Keratinocyte (primary cell): Measurements from ENCODE around the gene DPH7. TPM values are rescaled to one million over a fixed set of nuclear protein-coding genes. Genes with fewer than 3 reads are reported as not detected.
"Not testable (repeated sequence)": the region's sequence is repeated elsewhere in the genome, so short reads cannot be mapped to it uniquely, and the experiment has no call there.

Experiments
- DNase-seq: peaks from one replicate; pipeline ENCODE4 v3.0.0-alpha.2; 2011; ENCODE audit warnings: low read depth, missing footprints, low spot score
- FAIRE-seq: peaks from 2 replicates; lab custom pipeline; 2011; peaks lifted over from hg19 to GRCh38; lab: Jason Lieb, UNC
- H2AFZ ChIP-seq: 2 replicates; pipeline ENCODE4 v1.6.0; 2012; ENCODE audit warnings: low read length, control low read depth, inconsistent platforms; ENCODE audit not compliant: control insufficient read depth
- H3K27ac ChIP-seq: 2 replicates; pipeline ENCODE4 v1.5.1; 2011; ENCODE audit warnings: low read length; ENCODE audit not compliant: control insufficient read depth, insufficient read depth
- H3K27me3 ChIP-seq: 3 replicates; pipeline ENCODE4 v1.6.0; 2011; ENCODE audit warnings: low read length; ENCODE audit not compliant: control insufficient read depth, insufficient read depth; ENCODE audit errors: extremely low read depth
- H3K36me3 ChIP-seq, 2 experiments: 2 replicates in 1 of 2; 3 replicates in 1 of 2; pipeline ENCODE4 v1.5.1; 2011; ENCODE audit warnings: low read length in 2 of 2, mild to moderate bottlenecking in 1 of 2; ENCODE audit not compliant: control insufficient read depth in 2 of 2, insufficient read depth in 2 of 2; ENCODE audit errors: extremely low read depth in 1 of 2
- H3K4me1 ChIP-seq: 3 replicates; pipeline ENCODE4 v1.5.1; 2011; ENCODE audit warnings: low read length; ENCODE audit not compliant: control insufficient read depth, insufficient read depth; ENCODE audit errors: extremely low read depth
- H3K4me2 ChIP-seq: 3 replicates; pipeline ENCODE4 v1.6.0; 2011; ENCODE audit warnings: low read depth, low read length; ENCODE audit not compliant: control insufficient read depth, insufficient read depth; ENCODE audit errors: extremely low read depth
- H3K4me3 ChIP-seq, 3 experiments: fragments of 200-600 bp in 1 of 3; sonication (generic) in 1 of 3; 2 replicates in 2 of 3; 3 replicates in 1 of 3; pipeline ENCODE4 v1.5.1; 2011 to 2016; ENCODE audit warnings: low read length in 3 of 3, mild to moderate bottlenecking in 3 of 3, control low read depth in 2 of 3, inconsistent platforms in 1 of 3, low read depth in 1 of 3, mixed read lengths in 1 of 3, mixed run types in 1 of 3, moderate library complexity in 1 of 3; ENCODE audit not compliant: control insufficient read depth in 2 of 3, insufficient read depth in 2 of 3; ENCODE audit errors: extremely low read depth in 1 of 3
- H3K79me2 ChIP-seq: 2 replicates; pipeline ENCODE4 v1.6.0; 2012; ENCODE audit warnings: low read length; ENCODE audit not compliant: control insufficient read depth, insufficient read depth
- H3K9ac ChIP-seq: 3 replicates; pipeline ENCODE4 v1.6.0; 2011; ENCODE audit warnings: low read length; ENCODE audit not compliant: control insufficient read depth, insufficient read depth; ENCODE audit errors: extremely low read depth
- H3K9me1 ChIP-seq: 3 replicates; pipeline ENCODE4 v1.6.0; 2011; ENCODE audit warnings: low read length; ENCODE audit not compliant: control insufficient read depth, insufficient read depth; ENCODE audit errors: extremely low read depth
- H3K9me3 ChIP-seq: 2 replicates; pipeline ENCODE4 v1.5.1; 2012; ENCODE audit warnings: low read depth, low read length; ENCODE audit not compliant: control insufficient read depth
- H4K20me1 ChIP-seq: 3 replicates; pipeline ENCODE4 v1.6.0; 2011; ENCODE audit warnings: low read length; ENCODE audit not compliant: control insufficient read depth, insufficient read depth; ENCODE audit errors: extremely low read depth
- CTCF ChIP-seq, 3 experiments: IDR thresholded peaks in 1 of 3; conservative IDR thresholded peaks in 1 of 3; optimal IDR thresholded peaks in 1 of 3; 2 replicates in 2 of 3; 3 replicates in 1 of 3; pipeline versions ENCODE3 to v1.5.1; 2011; ENCODE audit warnings: low read length in 3 of 3, mild to moderate bottlenecking in 3 of 3, moderate library complexity in 2 of 3, control low read depth in 1 of 3, inconsistent platforms in 1 of 3; ENCODE audit not compliant: insufficient read depth in 2 of 3; ENCODE audit errors: extremely low read depth in 1 of 3
- EZH2 ChIP-seq: IDR thresholded peaks from one replicate; pipeline ENCODE4 v1.6.1; 2012; ENCODE audit warnings: inconsistent platforms, mild to moderate bottlenecking, low read length, moderate library complexity
- dilution Hi-C: fragments of 300-500 bp; cut with MboI; formaldehyde crosslinking; loops from one replicate; pipeline ENCODE4 v1.7.0; 2020; ENCODE audit warnings: low sequenced_read_pairs; ENCODE audit not compliant: extremely low pct_ligation_motif_present
- polyA plus RNA-seq, 5 experiments: library from polyadenylated mRNA; depleted of rRNA in 3 of 5; stranded (reverse) in 3 of 5; stranded (forward) in 1 of 5; unstranded in 1 of 5; fragments of >200 nt; gene quantifications; 1 replicate in 1 of 5; 2 replicates in 3 of 5; 3 replicates in 1 of 5; pipeline versions ENCODE4 v1.2.1 to v1.2.3, GENCODE V29; 2011 to 2012; ENCODE audit warnings: missing spikeins in 2 of 5, low read depth in 1 of 5, low replicate concordance in 1 of 5

DPH7 gene
- polyA plus RNA-seq, 1 donor (not counting 4 experiments of a cell fraction or from before 2014, with no cell fraction given), result 25.3 TPM

- Histone ChIP-seq H3K79me2 (peaks cover 13% of the 10 kb centered on the region), H3K4me3 (peak overlapping the region; percentile 80 to 92 (median 91)), H3K4me1 (peaks cover 6% of the 10 kb centered on the region), H3K27me3 (no peaks in the 10 kb centered on the region), H2AFZ (peak overlapping the region; percentile 61), H4K20me1 (peaks cover 2% of the 10 kb centered on the region), H3K9me3 (no peaks in the 10 kb centered on the region), H3K27ac (peak overlapping the region; percentile 68), H3K36me3 (peaks cover 17 to 18% of the 10 kb centered on the region in 2 experiments), H3K9me1 (peaks cover 6% of the 10 kb centered on the region), H3K4me2 (peak overlapping the region; percentile 92), H3K9ac (peak overlapping the region; percentile 85)
- dilution Hi-C loops, result no loop called here
- FAIRE-seq, result no peak
- no peak for DNase-seq
- TF ChIP-seq CTCF (optimal IDR thresholded peaks at IDR 0.05 in 1 of 3, IDR thresholded peaks at IDR 0.05 in 1 of 3, conservative IDR thresholded peaks at IDR 0.05 in 1 of 3; ENCODE audit: extremely low read depth in 1 of 3, insufficient read depth in 2 of 3, low read length in 3 of 3) (no peak), EZH2 (no peak)
These were observed 26.5 kb downstream of the DPH7 start for GRCh38 chr9:137552022-137552768.

DNA sequence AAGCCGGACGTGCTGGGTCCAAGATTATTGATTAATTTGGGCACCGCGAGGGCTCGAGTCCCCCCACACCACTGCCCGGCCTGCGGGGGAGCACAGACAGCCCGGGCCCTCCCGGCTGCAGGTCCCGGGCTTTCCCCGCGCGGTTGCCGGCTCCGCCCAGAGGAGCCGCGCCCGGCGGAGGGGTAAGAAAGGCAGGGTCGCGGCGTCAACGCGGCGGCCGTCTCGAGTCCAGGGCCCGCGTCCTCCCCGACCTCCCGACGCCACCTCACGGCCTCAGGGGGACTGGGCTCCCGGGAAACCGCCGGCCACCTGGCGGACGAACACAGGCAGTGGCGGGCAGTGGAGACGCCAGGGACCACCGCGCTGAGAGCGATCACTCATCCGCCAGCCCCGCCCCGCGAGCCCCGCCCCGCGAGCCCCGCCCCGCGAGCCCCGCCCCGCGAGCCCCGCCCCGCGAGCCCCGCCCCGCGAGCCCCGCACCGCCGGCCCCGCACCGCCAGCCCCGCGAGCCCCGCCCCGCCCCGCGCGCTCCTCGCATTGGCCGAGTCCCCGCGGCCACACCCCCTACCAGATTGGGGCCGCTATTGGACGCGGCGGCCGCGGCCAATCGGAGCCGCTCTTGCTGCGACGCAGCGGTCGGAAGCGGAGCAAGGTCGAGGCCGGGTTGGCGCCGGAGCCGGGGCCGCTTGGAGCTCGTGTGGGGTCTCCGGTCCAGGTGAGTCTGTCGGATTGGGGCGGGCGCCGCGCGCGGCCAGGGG, 27.3 kb downstream of the DPH7 start, which contains the start of gene MRPL41:
Gene MRPL41 (plus strand): TSS at position 616 of the 758 bp plus-strand sequence. CDS start 203 bp downstream, outside the sequence.
- peaks cover 14% of the 10 kb centered on the region in 2 experiments for H3K36me3 ChIP-seq
- DNase-seq (peak; percentile 65), FAIRE-seq (no peak)
- dilution Hi-C loops, result no loop called here
- H3K27ac ChIP-seq, result peak within 1 kb of the TSS; percentile 68
- peaks cover 6% of the 10 kb centered on the region for H3K4me1 ChIP-seq
- no peaks in the 10 kb centered on the region for H3K9me3 ChIP-seq
- peaks cover 13% of the 10 kb centered on the region for H3K79me2 ChIP-seq
- H3K9me1 ChIP-seq, result peaks cover 6% of the 10 kb centered on the region
- H3K27me3 ChIP-seq, result no peaks in the 10 kb centered on the region
- peak within 1 kb of the TSS; percentile 92 for H3K4me2 ChIP-seq
- TF ChIP-seq EZH2 (no peak), CTCF (optimal IDR thresholded peaks at IDR 0.05 in 1 of 3, IDR thresholded peaks at IDR 0.05 in 1 of 3, conservative IDR thresholded peaks at IDR 0.05 in 1 of 3; ENCODE audit: extremely low read depth in 1 of 3, insufficient read depth in 2 of 3, low read length in 3 of 3) (peak in 2 of 3 experiments; percentile 36 to 51)
- H4K20me1 ChIP-seq, result peaks cover 2% of the 10 kb centered on the region
- peak within 1 kb of the TSS; percentile 85 for H3K9ac ChIP-seq
- peak within 1 kb of the TSS; percentile 80 to 92 (median 91) for H3K4me3 ChIP-seq
- H2AFZ ChIP-seq, result peak within 1 kb of the TSS; percentile 70

- H3K4me1 ChIP-seq, FAIRE-seq, H3K9me3 ChIP-seq, H4K20me1 ChIP-seq, H3K27me3 ChIP-seq, H3K27ac ChIP-seq, DNase-seq, dilution Hi-C loops, H3K9me1 ChIP-seq, H3K36me3 ChIP-seq: not testable (repeated sequence)
- Histone ChIP-seq H3K9ac (peak overlapping the region; percentile 54), H3K4me3 (peak overlapping the region; percentile 59 to 65 (median 61)), H2AFZ (peak overlapping the region; percentile 70), H3K79me2 (peaks cover 13% of the 10 kb centered on the region), H3K4me2 (peak overlapping the region; percentile 74)
These were observed 27.8 kb downstream of the DPH7 start for GRCh38 chr9:137550958-137551263.
